Stimulated activated CD8-positive, alpha-beta memory T cell treated with anti-CD3 and anti-CD28 coated beads, Interleukin-4, amount 100 ng/mL, for 24 hours (primary cell): ENCODE results near the gene MOB2.

Source experiments
- DNase-seq: peaks from one replicate; pipeline ENCODE4 v3.0.0-alpha.2; 2020; ENCODE audit warnings: low read depth

Gene MOB2

GRCh38 chr11:1456176-1456575 lies 30.4 kb downstream of the MOB2 start:
- no peak for DNase-seq

GRCh38 chr11:1455763-1456060 lies 30.9 kb downstream of the MOB2 start:
- no peak for DNase-seq

- no peak for DNase-seq
Observed at GRCh38 chr11:1455032-1455762, 31.4 kb downstream of the MOB2 start.

GRCh38 chr11:1454576-1454975 lies 32.0 kb downstream of the MOB2 start:
- no peak for DNase-seq

- DNase-seq, result peak; percentile 9
Observed at GRCh38 chr11:1453611-1454034, 33.0 kb downstream of the MOB2 start.

- no peak for DNase-seq
Observed at GRCh38 chr11:1452744-1453143, 33.8 kb downstream of the MOB2 start.

GRCh38 chr11:1451781-1452470 lies 34.7 kb downstream of the MOB2 start:
- no peak for DNase-seq

- DNase-seq, result no peak
Observed at GRCh38 chr11:1450949-1451710, 35.4 kb downstream of the MOB2 start.

GRCh38 chr11:1450344-1450875 lies 36.2 kb downstream of the MOB2 start:
- no peak for DNase-seq

GRCh38 chr11:1449490-1450243 lies 36.9 kb downstream of the MOB2 start:
- DNase-seq, result no peak

GRCh38 chr11:1448882-1449281 lies 37.7 kb downstream of the MOB2 start:
- DNase-seq, result no peak

GRCh38 chr11:1447845-1448825 lies 38.4 kb downstream of the MOB2 start:
- DNase-seq, result no peak

- no peak for DNase-seq
Observed at GRCh38 chr11:1446623-1447022, 40.0 kb downstream of the MOB2 start.

- DNase-seq, result no peak
Observed at GRCh38 chr11:1445741-1446445, 40.7 kb downstream of the MOB2 start.

GRCh38 chr11:1444823-1445422 lies 41.7 kb downstream of the MOB2 start:
- no peak for DNase-seq

GRCh38 chr11:1444321-1444720 lies 42.3 kb downstream of the MOB2 start:
- no peak for DNase-seq

- no peak for DNase-seq
Observed at GRCh38 chr11:1443737-1444136, 42.8 kb downstream of the MOB2 start.

- no peak for DNase-seq
Observed at GRCh38 chr11:1442807-1443366, 43.7 kb downstream of the MOB2 start.

GRCh38 chr11:1442163-1442562 lies 44.4 kb downstream of the MOB2 start:
- DNase-seq, result no peak

GRCh38 chr11:1440496-1440895 lies 46.1 kb downstream of the MOB2 start:
- DNase-seq, result no peak
